C4-2B (cell line): ENCODE measurements around the gene GJC1.

Experiments used
- CTCF ChIP-seq: fragments of 450-650 bp; conservative IDR thresholded peaks from 2 replicates; pipeline ENCODE4 v1.5.1; 2017; ENCODE audit warnings: mild to moderate bottlenecking
- ZFX ChIP-seq: fragments of 450-650 bp; IDR thresholded peaks from 2 replicates; pipeline ENCODE4 v1.6.1; 2017

DNA sequence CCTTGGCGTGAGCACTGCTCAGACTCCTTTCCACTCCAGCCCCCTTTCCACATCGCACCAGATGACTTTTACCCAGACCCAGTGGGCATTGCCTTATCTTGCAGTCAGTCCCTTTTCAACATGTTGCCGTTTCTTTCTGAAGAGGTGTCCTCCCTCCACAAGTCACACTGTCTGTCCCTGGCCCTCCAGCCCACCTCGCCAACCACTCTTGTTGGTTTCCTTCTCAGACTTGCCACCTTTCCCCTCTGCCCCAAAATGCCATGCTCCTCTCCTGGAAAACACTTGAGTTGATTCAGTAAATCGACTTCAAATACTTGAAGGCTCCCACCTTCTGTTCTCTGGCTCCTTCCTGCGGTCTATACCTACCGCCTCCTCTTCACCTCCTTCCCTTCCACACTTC lies 78.8 kb downstream of the GJC1 start:
- no peak for TF ChIP-seq CTCF
- no peak for TF ChIP-seq ZFX
